HepG2 (cell line): Measurements from ENCODE around the gene PTCRA. TPM values are rescaled to one million over a fixed set of nuclear protein-coding genes. Genes with fewer than 3 reads are reported as not detected.

Experiments used
- HNRNPLL ChIP-seq: fragments of 200-400 bp; formaldehyde crosslinking; IDR thresholded peaks from 2 replicates; pipeline ENCODE4 v1.6.1; 2017; ENCODE audit warnings: mild to moderate bottlenecking, low read depth, low read length; ENCODE audit not compliant: poor library complexity, severe bottlenecking
- KDM4B ChIP-seq: sonication (generic); formaldehyde crosslinking; IDR thresholded peaks from 2 replicates; pipeline ENCODE4 v1.4.0; 2020; ENCODE audit warnings: missing genetic modification reagents
- MAFK ChIP-seq, 2 experiments: IDR thresholded peaks in 1 of 2; conservative IDR thresholded peaks in 1 of 2; 2 replicates each; pipeline ENCODE4 v1.6.1; 2011; ENCODE audit warnings: improper control_type of control experiment in 2 of 2, low read length in 2 of 2
- MBNL3 ChIP-seq: fragments of 250-450 bp; sonication (Bioruptor Pico); conservative IDR thresholded peaks from 2 replicates; pipeline ENCODE4 v1.8.0; 2022; ENCODE audit warnings: mild to moderate bottlenecking, inconsistent platforms
- RBM39 ChIP-seq: fragments of 200-400 bp; formaldehyde crosslinking; IDR thresholded peaks from one replicate; pipeline ENCODE4 v1.6.1; 2018; ENCODE audit warnings: antibody characterized with exemption, mild to moderate bottlenecking, low read depth, low read length; ENCODE audit not compliant: poor library complexity, severe bottlenecking
- SMAD3 ChIP-seq: sonication (generic); formaldehyde crosslinking; IDR thresholded peaks from 2 replicates; pipeline ENCODE4 v1.4.0; 2020; ENCODE audit warnings: missing genetic modification reagents
- SNAI1 ChIP-seq: sonication (generic); formaldehyde crosslinking; IDR thresholded peaks from 2 replicates; pipeline ENCODE4 v1.5.0; 2020; ENCODE audit warnings: mild to moderate bottlenecking, missing genetic modification reagents, borderline replicate concordance
- SRSF1 ChIP-seq: fragments of 200-400 bp; formaldehyde crosslinking; optimal IDR thresholded peaks from 2 replicates; pipeline ENCODE3; 2017; ENCODE audit warnings: mild to moderate bottlenecking, low read depth, low read length, moderate library complexity
- XRCC5 ChIP-seq: fragments of 200-400 bp; formaldehyde crosslinking; optimal IDR thresholded peaks from 2 replicates; pipeline ENCODE3; 2017; ENCODE audit warnings: mild to moderate bottlenecking, low read length
- ZNF121 ChIP-seq: sonication (generic); formaldehyde crosslinking; IDR thresholded peaks from 2 replicates; pipeline ENCODE4 v1.5.0; 2020; ENCODE audit warnings: mild to moderate bottlenecking, missing genetic modification reagents
- ZNF20 ChIP-seq: sonication (generic); formaldehyde crosslinking; IDR thresholded peaks from 2 replicates; pipeline ENCODE4 v1.4.0; 2020; ENCODE audit warnings: mild to moderate bottlenecking, moderate library complexity, missing genetic modification reagents
- ZNF3 ChIP-seq: IDR thresholded peaks from 2 replicates; pipeline ENCODE4 v1.7.0; 2017; ENCODE audit warnings: inconsistent platforms
- ZNF337 ChIP-seq: sonication (generic); formaldehyde crosslinking; IDR thresholded peaks from 2 replicates; pipeline ENCODE4 v1.5.1; 2020; ENCODE audit warnings: missing genetic modification reagents, low read depth, mild to moderate bottlenecking, borderline replicate concordance
- ZNF598 ChIP-seq: sonication (generic); formaldehyde crosslinking; IDR thresholded peaks from 2 replicates; pipeline ENCODE4 v1.5.1; 2020; ENCODE audit warnings: mild to moderate bottlenecking, missing genetic modification reagents, borderline replicate concordance
- ZNF615 ChIP-seq: sonication (generic); formaldehyde crosslinking; IDR thresholded peaks from 2 replicates; pipeline ENCODE4 v1.5.0; 2020; ENCODE audit warnings: mild to moderate bottlenecking, missing genetic modification reagents, borderline replicate concordance
- polyA plus RNA-seq, 8 experiments: library from polyadenylated mRNA; depleted of rRNA in 3 of 8; stranded (reverse) in 7 of 8; unstranded in 1 of 8; fragments of >200 nt; fragmentation: Illumina TruSeq in 4 of 8; extraction: Trizol in 4 of 8; gene quantifications; 2 replicates each; pipeline versions ENCODE4 v1.2.1 to v1.2.3, GENCODE V29; 2011 to 2016; ENCODE audit warnings: low read depth in 4 of 8, missing spikeins in 1 of 8, mixed read lengths in 1 of 8; ENCODE audit not compliant: insufficient read depth in 1 of 8
- total RNA-seq, 5 experiments: library from RNA; depleted of rRNA; stranded (reverse); fragments of >200 nt; fragmentation: Illumina TruSeq; extraction: Trizol; gene quantifications; 2 replicates each; pipeline ENCODE4 v1.2.3, GENCODE V29; 2016; ENCODE audit warnings: low read depth in 1 of 5
- TF ChIP-seq, protein P1 (sequence below): sonication (generic); formaldehyde crosslinking; IDR thresholded peaks from 2 replicates; pipeline ENCODE4 v1.9.0; 2021; ENCODE audit warnings: missing genetic modification reagents, mild to moderate bottlenecking, borderline replicate concordance
- TF ChIP-seq, protein P2 (sequence below): sonication (generic); formaldehyde crosslinking; conservative IDR thresholded peaks from 2 replicates; pipeline ENCODE4 v1.8.0; 2022; ENCODE audit warnings: mild to moderate bottlenecking, moderate library complexity, missing genetic modification reagents
- TF ChIP-seq, protein P3 (sequence below): sonication (generic); formaldehyde crosslinking; conservative IDR thresholded peaks from 2 replicates; pipeline ENCODE4 v1.5.0; 2020; ENCODE audit warnings: missing genetic modification reagents
- TF ChIP-seq, protein P4 (sequence below), 2 experiments: IDR thresholded peaks; 2 replicates each; pipeline ENCODE4 v1.6.1; 2011 to 2012; ENCODE audit warnings: low read length in 2 of 2, borderline replicate concordance in 1 of 2, low read depth in 1 of 2, mild to moderate bottlenecking in 1 of 2, moderate library complexity in 1 of 2
- TF ChIP-seq, protein P5 (sequence below): sonication (generic); formaldehyde crosslinking; conservative IDR thresholded peaks from 2 replicates; pipeline ENCODE4 v1.8.1; 2023; ENCODE audit warnings: missing genetic modification reagents

The PTCRA gene
- total and polyA plus RNA-seq, 2 of the 13 experiments (the other 11 are each of a cell fraction or from before 2014, with no cell fraction given), result not detected

DNA sequence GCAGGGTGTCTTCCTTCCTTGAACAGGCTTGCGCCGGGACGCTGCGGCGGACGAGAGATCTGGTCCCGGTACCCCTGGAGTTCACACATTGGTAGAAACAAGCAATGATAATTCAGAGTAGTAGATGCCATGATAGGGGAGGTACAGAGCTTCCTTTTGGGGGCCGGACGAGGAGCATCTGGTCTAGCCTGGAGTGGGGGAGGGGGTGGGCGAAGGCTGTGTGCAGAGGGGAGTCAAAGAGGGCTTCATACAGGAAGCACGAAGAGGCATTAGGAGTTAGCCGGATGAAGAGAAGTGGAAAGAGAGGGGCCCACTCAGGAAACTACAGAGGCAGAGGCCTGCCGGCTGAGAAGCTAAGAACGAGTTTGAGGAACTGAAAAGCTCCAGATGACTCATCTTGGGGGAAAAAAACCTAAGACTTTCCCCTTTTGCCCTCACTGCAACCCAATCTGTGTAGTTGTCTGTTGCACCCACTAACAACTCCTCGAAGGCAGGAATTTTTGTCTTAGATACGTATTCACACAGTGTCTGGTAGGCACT, 14.0 kb downstream of the PTCRA start (continued):
- TF ChIP-seq SMAD3 (CRISPR knock-in tag) (no peak), MBNL3 (CRISPR knock-in tag) (no peak), MAFK (conservative IDR thresholded peaks at IDR 0.05 in 1 of 2, IDR thresholded peaks at IDR 0.05 in 1 of 2; ENCODE audit: low read length in 2 of 2) (no peak), ZNF598 (CRISPR knock-in tag) (peak; percentile 62; the same call in 1 of the 2 replicates), XRCC5 (no peak), SNAI1 (CRISPR knock-in tag) (no peak), KDM4B (no peak; the same call in 1 of the 2 replicates), ZNF615 (CRISPR knock-in tag) (no peak), RBM39 (no peak), ZNF337 (CRISPR knock-in tag) (no peak), ZNF121 (CRISPR knock-in tag) (no peak), ZNF20 (CRISPR knock-in tag) (0 out of 2 replicates have a peak, but pooled peaks have one; percentile 2), HNRNPLL (no peak), SRSF1 (no peak), ZNF3 (CRISPR knock-in tag) (0 out of 2 replicates have a peak, but pooled peaks have one; percentile 15)
- TF ChIP-seq, protein P1, sequence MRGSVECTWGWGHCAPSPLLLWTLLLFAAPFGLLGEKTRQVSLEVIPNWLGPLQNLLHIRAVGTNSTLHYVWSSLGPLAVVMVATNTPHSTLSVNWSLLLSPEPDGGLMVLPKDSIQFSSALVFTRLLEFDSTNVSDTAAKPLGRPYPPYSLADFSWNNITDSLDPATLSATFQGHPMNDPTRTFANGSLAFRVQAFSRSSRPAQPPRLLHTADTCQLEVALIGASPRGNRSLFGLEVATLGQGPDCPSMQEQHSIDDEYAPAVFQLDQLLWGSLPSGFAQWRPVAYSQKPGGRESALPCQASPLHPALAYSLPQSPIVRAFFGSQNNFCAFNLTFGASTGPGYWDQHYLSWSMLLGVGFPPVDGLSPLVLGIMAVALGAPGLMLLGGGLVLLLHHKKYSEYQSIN (CRISPR knock-in tag), result no peak
- TF ChIP-seq, protein P2, sequence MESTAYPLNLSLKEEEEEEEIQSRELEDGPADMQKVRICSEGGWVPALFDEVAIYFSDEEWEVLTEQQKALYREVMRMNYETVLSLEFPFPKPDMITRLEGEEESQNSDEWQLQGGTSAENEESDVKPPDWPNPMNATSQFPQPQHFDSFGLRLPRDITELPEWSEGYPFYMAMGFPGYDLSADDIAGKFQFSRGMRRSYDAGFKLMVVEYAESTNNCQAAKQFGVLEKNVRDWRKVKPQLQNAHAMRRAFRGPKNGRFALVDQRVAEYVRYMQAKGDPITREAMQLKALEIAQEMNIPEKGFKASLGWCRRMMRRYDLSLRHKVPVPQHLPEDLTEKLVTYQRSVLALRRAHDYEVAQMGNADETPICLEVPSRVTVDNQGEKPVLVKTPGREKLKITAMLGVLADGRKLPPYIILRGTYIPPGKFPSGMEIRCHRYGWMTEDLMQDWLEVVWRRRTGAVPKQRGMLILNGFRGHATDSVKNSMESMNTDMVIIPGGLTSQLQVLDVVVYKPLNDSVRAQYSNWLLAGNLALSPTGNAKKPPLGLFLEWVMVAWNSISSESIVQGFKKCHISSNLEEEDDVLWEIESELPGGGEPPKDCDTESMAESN (CRISPR knock-in tag), result no peak
- TF ChIP-seq, protein P3, sequence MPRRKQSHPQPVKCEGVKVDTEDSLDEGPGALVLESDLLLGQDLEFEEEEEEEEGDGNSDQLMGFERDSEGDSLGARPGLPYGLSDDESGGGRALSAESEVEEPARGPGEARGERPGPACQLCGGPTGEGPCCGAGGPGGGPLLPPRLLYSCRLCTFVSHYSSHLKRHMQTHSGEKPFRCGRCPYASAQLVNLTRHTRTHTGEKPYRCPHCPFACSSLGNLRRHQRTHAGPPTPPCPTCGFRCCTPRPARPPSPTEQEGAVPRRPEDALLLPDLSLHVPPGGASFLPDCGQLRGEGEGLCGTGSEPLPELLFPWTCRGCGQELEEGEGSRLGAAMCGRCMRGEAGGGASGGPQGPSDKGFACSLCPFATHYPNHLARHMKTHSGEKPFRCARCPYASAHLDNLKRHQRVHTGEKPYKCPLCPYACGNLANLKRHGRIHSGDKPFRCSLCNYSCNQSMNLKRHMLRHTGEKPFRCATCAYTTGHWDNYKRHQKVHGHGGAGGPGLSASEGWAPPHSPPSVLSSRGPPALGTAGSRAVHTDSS (CRISPR knock-in tag), result no peak
- TF ChIP-seq, protein P4, sequence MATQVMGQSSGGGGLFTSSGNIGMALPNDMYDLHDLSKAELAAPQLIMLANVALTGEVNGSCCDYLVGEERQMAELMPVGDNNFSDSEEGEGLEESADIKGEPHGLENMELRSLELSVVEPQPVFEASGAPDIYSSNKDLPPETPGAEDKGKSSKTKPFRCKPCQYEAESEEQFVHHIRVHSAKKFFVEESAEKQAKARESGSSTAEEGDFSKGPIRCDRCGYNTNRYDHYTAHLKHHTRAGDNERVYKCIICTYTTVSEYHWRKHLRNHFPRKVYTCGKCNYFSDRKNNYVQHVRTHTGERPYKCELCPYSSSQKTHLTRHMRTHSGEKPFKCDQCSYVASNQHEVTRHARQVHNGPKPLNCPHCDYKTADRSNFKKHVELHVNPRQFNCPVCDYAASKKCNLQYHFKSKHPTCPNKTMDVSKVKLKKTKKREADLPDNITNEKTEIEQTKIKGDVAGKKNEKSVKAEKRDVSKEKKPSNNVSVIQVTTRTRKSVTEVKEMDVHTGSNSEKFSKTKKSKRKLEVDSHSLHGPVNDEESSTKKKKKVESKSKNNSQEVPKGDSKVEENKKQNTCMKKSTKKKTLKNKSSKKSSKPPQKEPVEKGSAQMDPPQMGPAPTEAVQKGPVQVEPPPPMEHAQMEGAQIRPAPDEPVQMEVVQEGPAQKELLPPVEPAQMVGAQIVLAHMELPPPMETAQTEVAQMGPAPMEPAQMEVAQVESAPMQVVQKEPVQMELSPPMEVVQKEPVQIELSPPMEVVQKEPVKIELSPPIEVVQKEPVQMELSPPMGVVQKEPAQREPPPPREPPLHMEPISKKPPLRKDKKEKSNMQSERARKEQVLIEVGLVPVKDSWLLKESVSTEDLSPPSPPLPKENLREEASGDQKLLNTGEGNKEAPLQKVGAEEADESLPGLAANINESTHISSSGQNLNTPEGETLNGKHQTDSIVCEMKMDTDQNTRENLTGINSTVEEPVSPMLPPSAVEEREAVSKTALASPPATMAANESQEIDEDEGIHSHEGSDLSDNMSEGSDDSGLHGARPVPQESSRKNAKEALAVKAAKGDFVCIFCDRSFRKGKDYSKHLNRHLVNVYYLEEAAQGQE (IDR thresholded peaks at IDR 0.05; ENCODE audit: borderline replicate concordance in 1 of 2, low read depth in 1 of 2, low read length in 2 of 2), result no peak
- TF ChIP-seq, protein P5, sequence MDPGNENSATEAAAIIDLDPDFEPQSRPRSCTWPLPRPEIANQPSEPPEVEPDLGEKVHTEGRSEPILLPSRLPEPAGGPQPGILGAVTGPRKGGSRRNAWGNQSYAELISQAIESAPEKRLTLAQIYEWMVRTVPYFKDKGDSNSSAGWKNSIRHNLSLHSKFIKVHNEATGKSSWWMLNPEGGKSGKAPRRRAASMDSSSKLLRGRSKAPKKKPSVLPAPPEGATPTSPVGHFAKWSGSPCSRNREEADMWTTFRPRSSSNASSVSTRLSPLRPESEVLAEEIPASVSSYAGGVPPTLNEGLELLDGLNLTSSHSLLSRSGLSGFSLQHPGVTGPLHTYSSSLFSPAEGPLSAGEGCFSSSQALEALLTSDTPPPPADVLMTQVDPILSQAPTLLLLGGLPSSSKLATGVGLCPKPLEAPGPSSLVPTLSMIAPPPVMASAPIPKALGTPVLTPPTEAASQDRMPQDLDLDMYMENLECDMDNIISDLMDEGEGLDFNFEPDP (CRISPR knock-in tag), result 0 out of 2 replicates have a peak, but pooled peaks have one; percentile 24
